HepG2 (cell line): ENCODE data around the gene MACROD2. TPM values are rescaled to one million over a fixed set of nuclear protein-coding genes. Genes with fewer than 3 reads are reported as not detected.

Experiments used
- CHCHD3 ChIP-seq: sonication (generic); formaldehyde crosslinking; IDR thresholded peaks from 2 replicates; pipeline ENCODE4 v1.8.0; 2022; ENCODE audit warnings: mild to moderate bottlenecking, missing genetic modification reagents, moderate library complexity
- ELF1 ChIP-seq: sonication (generic); formaldehyde crosslinking; IDR thresholded peaks from 2 replicates; pipeline ENCODE4 v1.4.0; 2020; ENCODE audit warnings: missing genetic modification reagents
- FOXO1 ChIP-seq: sonication (generic); formaldehyde crosslinking; IDR thresholded peaks from 2 replicates; pipeline ENCODE4 v1.4.0; 2020; ENCODE audit warnings: missing genetic modification reagents
- HOXD1 ChIP-seq: sonication (generic); formaldehyde crosslinking; IDR thresholded peaks from 2 replicates; pipeline ENCODE4 v1.5.0; 2020; ENCODE audit warnings: missing genetic modification reagents
- POLR2AphosphoS5 ChIP-seq: IDR thresholded peaks from 2 replicates; pipeline ENCODE4 v1.6.1; 2012; ENCODE audit warnings: low read depth, low read length
- RELA ChIP-seq: sonication (generic); formaldehyde crosslinking; IDR thresholded peaks from 2 replicates; pipeline ENCODE4 v1.4.0; 2020; ENCODE audit warnings: missing genetic modification reagents
- SAP130 ChIP-seq: IDR thresholded peaks from 2 replicates; pipeline ENCODE4 v1.6.1; 2016; ENCODE audit warnings: low read depth
- TARDBP ChIP-seq: sonication (generic); formaldehyde crosslinking; IDR thresholded peaks from 2 replicates; pipeline ENCODE4 v1.8.0; 2022; ENCODE audit warnings: mild to moderate bottlenecking, missing genetic modification reagents
- ZFP1 ChIP-seq: IDR thresholded peaks from 2 replicates; pipeline ENCODE4 v1.6.1; 2016
- ZNF17 ChIP-seq: sonication (generic); formaldehyde crosslinking; IDR thresholded peaks from 2 replicates; pipeline ENCODE4 v1.5.0; 2020; ENCODE audit warnings: mild to moderate bottlenecking, missing genetic modification reagents
- ZNF331 ChIP-seq: sonication (generic); formaldehyde crosslinking; IDR thresholded peaks from 2 replicates; pipeline ENCODE4 v1.4.0; 2020; ENCODE audit warnings: missing genetic modification reagents
- ZNF660 ChIP-seq: sonication (generic); formaldehyde crosslinking; IDR thresholded peaks from 2 replicates; pipeline ENCODE4 v1.5.1; 2020; ENCODE audit warnings: mild to moderate bottlenecking, low read depth, missing genetic modification reagents, borderline replicate concordance
- polyA plus RNA-seq, 8 experiments: library from polyadenylated mRNA; depleted of rRNA in 3 of 8; stranded (reverse) in 7 of 8; unstranded in 1 of 8; fragments of >200 nt; fragmentation: Illumina TruSeq in 4 of 8; extraction: Trizol in 4 of 8; gene quantifications; 2 replicates each; pipeline versions ENCODE4 v1.2.1 to v1.2.3, GENCODE V29; 2011 to 2016; ENCODE audit warnings: low read depth in 4 of 8, missing spikeins in 1 of 8, mixed read lengths in 1 of 8; ENCODE audit not compliant: insufficient read depth in 1 of 8
- total RNA-seq, 5 experiments: library from RNA; depleted of rRNA; stranded (reverse); fragments of >200 nt; fragmentation: Illumina TruSeq; extraction: Trizol; gene quantifications; 2 replicates each; pipeline ENCODE4 v1.2.3, GENCODE V29; 2016; ENCODE audit warnings: low read depth in 1 of 5
- TF ChIP-seq, protein P1 (sequence below): sonication (generic); formaldehyde crosslinking; IDR thresholded peaks from 2 replicates; pipeline ENCODE4 v1.4.0; 2020; ENCODE audit warnings: missing genetic modification reagents, borderline replicate concordance
- TF ChIP-seq, protein P2 (sequence below): sonication (generic); formaldehyde crosslinking; IDR thresholded peaks from 2 replicates; pipeline ENCODE4 v1.8.0; 2022; ENCODE audit warnings: missing genetic modification reagents, mild to moderate bottlenecking, borderline replicate concordance
- TF ChIP-seq, protein P3 (sequence below): sonication (generic); formaldehyde crosslinking; IDR thresholded peaks from 2 replicates; pipeline ENCODE4 v1.5.0; 2020; ENCODE audit warnings: mild to moderate bottlenecking, missing genetic modification reagents
- TF ChIP-seq, protein P4 (sequence below): sonication (generic); formaldehyde crosslinking; IDR thresholded peaks from 2 replicates; pipeline ENCODE4 v1.4.0; 2020; ENCODE audit warnings: missing genetic modification reagents, borderline replicate concordance
- TF ChIP-seq, protein P5 (sequence below), 2 experiments: fragments of 450-650 bp in 1 of 2; sonication (generic) in 1 of 2; formaldehyde crosslinking; IDR thresholded peaks; 2 replicates each; pipeline versions ENCODE4 v1.5.0 to v1.8.0; 2020 to 2022; ENCODE audit warnings: mild to moderate bottlenecking in 1 of 2, missing genetic modification reagents in 1 of 2
- TF ChIP-seq, protein P6 (sequence below): sonication (generic); formaldehyde crosslinking; IDR thresholded peaks from 2 replicates; pipeline ENCODE4 v1.4.0; 2020; ENCODE audit warnings: missing genetic modification reagents

The MACROD2 gene
- total and polyA plus RNA-seq, 2 of the 13 experiments (the other 11 are each of a cell fraction or from before 2014, with no cell fraction given): 0.13 to 0.51 TPM

DNA sequence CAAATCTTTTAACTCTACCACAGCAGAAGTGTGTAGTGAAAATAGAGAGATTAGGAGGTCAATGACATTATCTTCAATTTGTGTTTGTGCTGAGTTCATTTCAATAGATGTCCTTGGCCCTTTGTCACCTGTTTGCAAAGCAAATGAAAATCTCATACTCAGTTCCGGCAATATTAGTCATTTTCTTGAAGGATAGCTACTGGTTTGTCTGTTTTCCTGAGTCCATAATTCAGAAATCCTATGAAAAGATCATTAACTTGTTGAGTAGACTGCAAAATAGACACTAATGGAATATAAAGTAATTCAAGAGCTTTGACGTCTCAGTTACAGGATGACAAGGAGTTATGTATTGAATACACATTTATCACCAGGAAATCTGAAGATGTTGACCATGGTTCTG lies 1163.2 kb downstream of the MACROD2 start (continued):
- TF ChIP-seq ZNF17 (CRISPR knock-in tag) (no peak), ZNF331 (peak; percentile 60; the same call in 1 of the 2 replicates), ZFP1 (CRISPR knock-in tag) (no peak), SAP130 (peak; percentile 62), RELA (no peak), ELF1 (CRISPR knock-in tag) (peak; percentile 35; the same call in 1 of the 2 replicates), FOXO1 (CRISPR knock-in tag) (peak; percentile 80), HOXD1 (0 out of 2 replicates have a peak, but pooled peaks have one; percentile 26), ZNF660 (CRISPR knock-in tag) (no peak), CHCHD3 (CRISPR knock-in tag) (no peak), TARDBP (CRISPR knock-in tag) (peak; percentile 39; the same call in 1 of the 2 replicates), POLR2AphosphoS5 (no peak)
- TF ChIP-seq, protein P1, sequence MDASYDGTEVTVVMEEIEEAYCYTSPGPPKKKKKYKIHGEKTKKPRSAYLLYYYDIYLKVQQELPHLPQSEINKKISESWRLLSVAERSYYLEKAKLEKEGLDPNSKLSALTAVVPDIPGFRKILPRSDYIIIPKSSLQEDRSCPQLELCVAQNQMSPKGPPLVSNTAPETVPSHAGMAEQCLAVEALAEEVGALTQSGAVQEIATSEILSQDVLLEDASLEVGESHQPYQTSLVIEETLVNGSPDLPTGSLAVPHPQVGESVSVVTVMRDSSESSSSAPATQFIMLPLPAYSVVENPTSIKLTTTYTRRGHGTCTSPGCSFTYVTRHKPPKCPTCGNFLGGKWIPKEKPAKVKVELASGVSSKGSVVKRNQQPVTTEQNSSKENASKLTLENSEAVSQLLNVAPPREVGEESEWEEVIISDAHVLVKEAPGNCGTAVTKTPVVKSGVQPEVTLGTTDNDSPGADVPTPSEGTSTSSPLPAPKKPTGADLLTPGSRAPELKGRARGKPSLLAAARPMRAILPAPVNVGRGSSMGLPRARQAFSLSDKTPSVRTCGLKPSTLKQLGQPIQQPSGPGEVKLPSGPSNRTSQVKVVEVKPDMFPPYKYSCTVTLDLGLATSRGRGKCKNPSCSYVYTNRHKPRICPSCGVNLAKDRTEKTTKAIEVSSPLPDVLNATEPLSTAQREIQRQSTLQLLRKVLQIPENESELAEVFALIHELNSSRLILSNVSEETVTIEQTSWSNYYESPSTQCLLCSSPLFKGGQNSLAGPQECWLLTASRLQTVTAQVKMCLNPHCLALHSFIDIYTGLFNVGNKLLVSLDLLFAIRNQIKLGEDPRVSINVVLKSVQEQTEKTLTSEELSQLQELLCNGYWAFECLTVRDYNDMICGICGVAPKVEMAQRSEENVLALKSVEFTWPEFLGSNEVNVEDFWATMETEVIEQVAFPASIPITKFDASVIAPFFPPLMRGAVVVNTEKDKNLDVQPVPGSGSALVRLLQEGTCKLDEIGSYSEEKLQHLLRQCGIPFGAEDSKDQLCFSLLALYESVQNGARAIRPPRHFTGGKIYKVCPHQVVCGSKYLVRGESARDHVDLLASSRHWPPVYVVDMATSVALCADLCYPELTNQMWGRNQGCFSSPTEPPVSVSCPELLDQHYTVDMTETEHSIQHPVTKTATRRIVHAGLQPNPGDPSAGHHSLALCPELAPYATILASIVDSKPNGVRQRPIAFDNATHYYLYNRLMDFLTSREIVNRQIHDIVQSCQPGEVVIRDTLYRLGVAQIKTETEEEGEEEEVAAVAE (CRISPR knock-in tag): 0 out of 2 replicates have a peak, but pooled peaks have one; percentile 46
- TF ChIP-seq, protein P2, sequence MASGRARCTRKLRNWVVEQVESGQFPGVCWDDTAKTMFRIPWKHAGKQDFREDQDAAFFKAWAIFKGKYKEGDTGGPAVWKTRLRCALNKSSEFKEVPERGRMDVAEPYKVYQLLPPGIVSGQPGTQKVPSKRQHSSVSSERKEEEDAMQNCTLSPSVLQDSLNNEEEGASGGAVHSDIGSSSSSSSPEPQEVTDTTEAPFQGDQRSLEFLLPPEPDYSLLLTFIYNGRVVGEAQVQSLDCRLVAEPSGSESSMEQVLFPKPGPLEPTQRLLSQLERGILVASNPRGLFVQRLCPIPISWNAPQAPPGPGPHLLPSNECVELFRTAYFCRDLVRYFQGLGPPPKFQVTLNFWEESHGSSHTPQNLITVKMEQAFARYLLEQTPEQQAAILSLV (CRISPR knock-in tag): no peak
- TF ChIP-seq, protein P3, sequence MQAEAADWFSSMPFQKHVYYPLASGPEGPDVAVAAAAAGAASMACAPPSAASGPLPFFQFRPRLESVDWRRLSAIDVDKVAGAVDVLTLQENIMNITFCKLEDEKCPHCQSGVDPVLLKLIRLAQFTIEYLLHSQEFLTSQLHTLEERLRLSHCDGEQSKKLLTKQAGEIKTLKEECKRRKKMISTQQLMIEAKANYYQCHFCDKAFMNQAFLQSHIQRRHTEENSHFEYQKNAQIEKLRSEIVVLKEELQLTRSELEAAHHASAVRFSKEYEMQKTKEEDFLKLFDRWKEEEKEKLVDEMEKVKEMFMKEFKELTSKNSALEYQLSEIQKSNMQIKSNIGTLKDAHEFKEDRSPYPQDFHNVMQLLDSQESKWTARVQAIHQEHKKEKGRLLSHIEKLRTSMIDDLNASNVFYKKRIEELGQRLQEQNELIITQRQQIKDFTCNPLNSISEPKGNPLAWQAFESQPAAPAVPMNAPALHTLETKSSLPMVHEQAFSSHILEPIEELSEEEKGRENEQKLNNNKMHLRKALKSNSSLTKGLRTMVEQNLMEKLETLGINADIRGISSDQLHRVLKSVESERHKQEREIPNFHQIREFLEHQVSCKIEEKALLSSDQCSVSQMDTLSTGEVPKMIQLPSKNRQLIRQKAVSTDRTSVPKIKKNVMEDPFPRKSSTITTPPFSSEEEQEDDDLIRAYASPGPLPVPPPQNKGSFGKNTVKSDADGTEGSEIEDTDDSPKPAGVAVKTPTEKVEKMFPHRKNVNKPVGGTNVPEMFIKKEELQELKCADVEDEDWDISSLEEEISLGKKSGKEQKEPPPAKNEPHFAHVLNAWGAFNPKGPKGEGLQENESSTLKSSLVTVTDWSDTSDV (CRISPR knock-in tag): no peak
- TF ChIP-seq, protein P4, sequence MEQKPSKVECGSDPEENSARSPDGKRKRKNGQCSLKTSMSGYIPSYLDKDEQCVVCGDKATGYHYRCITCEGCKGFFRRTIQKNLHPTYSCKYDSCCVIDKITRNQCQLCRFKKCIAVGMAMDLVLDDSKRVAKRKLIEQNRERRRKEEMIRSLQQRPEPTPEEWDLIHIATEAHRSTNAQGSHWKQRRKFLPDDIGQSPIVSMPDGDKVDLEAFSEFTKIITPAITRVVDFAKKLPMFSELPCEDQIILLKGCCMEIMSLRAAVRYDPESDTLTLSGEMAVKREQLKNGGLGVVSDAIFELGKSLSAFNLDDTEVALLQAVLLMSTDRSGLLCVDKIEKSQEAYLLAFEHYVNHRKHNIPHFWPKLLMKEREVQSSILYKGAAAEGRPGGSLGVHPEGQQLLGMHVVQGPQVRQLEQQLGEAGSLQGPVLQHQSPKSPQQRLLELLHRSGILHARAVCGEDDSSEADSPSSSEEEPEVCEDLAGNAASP: peak; percentile 34; the same call in 1 of the 2 replicates
- TF ChIP-seq, protein P5, sequence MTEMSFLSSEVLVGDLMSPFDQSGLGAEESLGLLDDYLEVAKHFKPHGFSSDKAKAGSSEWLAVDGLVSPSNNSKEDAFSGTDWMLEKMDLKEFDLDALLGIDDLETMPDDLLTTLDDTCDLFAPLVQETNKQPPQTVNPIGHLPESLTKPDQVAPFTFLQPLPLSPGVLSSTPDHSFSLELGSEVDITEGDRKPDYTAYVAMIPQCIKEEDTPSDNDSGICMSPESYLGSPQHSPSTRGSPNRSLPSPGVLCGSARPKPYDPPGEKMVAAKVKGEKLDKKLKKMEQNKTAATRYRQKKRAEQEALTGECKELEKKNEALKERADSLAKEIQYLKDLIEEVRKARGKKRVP (CRISPR knock-in tag; IDR thresholded peaks at IDR 0.05): peak in 1 of 2 experiments; percentile 37; a peak in 1 of 4 replicates
- TF ChIP-seq, protein P6, sequence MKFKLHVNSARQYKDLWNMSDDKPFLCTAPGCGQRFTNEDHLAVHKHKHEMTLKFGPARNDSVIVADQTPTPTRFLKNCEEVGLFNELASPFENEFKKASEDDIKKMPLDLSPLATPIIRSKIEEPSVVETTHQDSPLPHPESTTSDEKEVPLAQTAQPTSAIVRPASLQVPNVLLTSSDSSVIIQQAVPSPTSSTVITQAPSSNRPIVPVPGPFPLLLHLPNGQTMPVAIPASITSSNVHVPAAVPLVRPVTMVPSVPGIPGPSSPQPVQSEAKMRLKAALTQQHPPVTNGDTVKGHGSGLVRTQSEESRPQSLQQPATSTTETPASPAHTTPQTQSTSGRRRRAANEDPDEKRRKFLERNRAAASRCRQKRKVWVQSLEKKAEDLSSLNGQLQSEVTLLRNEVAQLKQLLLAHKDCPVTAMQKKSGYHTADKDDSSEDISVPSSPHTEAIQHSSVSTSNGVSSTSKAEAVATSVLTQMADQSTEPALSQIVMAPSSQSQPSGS (CRISPR knock-in tag): 0 out of 2 replicates have a peak, but pooled peaks have one; percentile 16
